Smooth muscle cell of the brain vasculature (primary cell): Measurements from ENCODE around the gene LRRC47.
"Not testable (repeated sequence)": the region's sequence is repeated elsewhere in the genome, so short reads cannot be mapped to it uniquely, and the experiment has no call there.

Experiments used
- DNase-seq: peaks from one replicate; pipeline ENCODE4 v3.0.0-alpha.2; 2012; ENCODE audit warnings: low read depth, low spot score

The LRRC47 gene

GRCh38 chr1:3772027-3772714, 24.1 kb downstream of the LRRC47 start:
- no peak for DNase-seq

GRCh38 chr1:3771108-3772026, 24.9 kb downstream of the LRRC47 start:
- no peak for DNase-seq

- DNase-seq, result no peak
Measured at GRCh38 chr1:3770047-3770765, 26.1 kb downstream of the LRRC47 start.

- no peak for DNase-seq
Measured at GRCh38 chr1:3768811-3769390, 27.4 kb downstream of the LRRC47 start.

- no peak for DNase-seq
Measured at GRCh38 chr1:3767328-3767925, 28.9 kb downstream of the LRRC47 start.

GRCh38 chr1:3763351-3764125, 32.8 kb downstream of the LRRC47 start:
- DNase-seq, result no peak

GRCh38 chr1:3762873-3763228, 33.4 kb downstream of the LRRC47 start:
- no peak for DNase-seq

- DNase-seq, result no peak
Measured at GRCh38 chr1:3762151-3762872, 34.0 kb downstream of the LRRC47 start.

- no peak for DNase-seq
Measured at GRCh38 chr1:3761296-3762010, 34.8 kb downstream of the LRRC47 start.

- no peak for DNase-seq
Measured at GRCh38 chr1:3759796-3760195, 36.5 kb downstream of the LRRC47 start.

- DNase-seq, result no peak
Measured at GRCh38 chr1:3759164-3759563, 37.1 kb downstream of the LRRC47 start.

- DNase-seq, result no peak
Measured at GRCh38 chr1:3756394-3756793, 39.9 kb downstream of the LRRC47 start.

- DNase-seq, result no peak
Measured at GRCh38 chr1:3753656-3754454, 42.4 kb downstream of the LRRC47 start.

- no peak for DNase-seq
Measured at GRCh38 chr1:3752400-3752945, 43.8 kb downstream of the LRRC47 start, which contains the start of gene CCDC27. Gene CCDC27, plus strand, starts transcription at chr1:3752450. Its CDS starts 32 bp downstream, at chr1:3752482.

- DNase-seq, result no peak
Measured at GRCh38 chr1:3750741-3751140, 45.6 kb downstream of the LRRC47 start.

- no peak for DNase-seq
Measured at GRCh38 chr1:3749512-3749911, 46.8 kb downstream of the LRRC47 start.

GRCh38 chr1:3748316-3748900, 47.9 kb downstream of the LRRC47 start:
- DNase-seq, result not testable (repeated sequence)

- DNase-seq, result no peak
Measured at GRCh38 chr1:3747903-3748302, 48.4 kb downstream of the LRRC47 start.
